Astrocyte (in vitro differentiated cells and primary cell): ENCODE results near the gene ABCB1.

ENCODE experiments used
- EZH2 ChIP-seq: IDR thresholded peaks from 2 replicates; pipeline ENCODE4 v1.6.1; 2012; ENCODE audit warnings: mild to moderate bottlenecking, low read length, inconsistent platforms; ENCODE audit not compliant: insufficient read depth
- TF ChIP-seq, protein P1 (sequence below): IDR thresholded peaks from 2 replicates; pipeline ENCODE4 v1.5.1; 2011; ENCODE audit warnings: low read depth, mild to moderate bottlenecking, inconsistent platforms, low read length, moderate library complexity; ENCODE audit not compliant: insufficient read depth

DNA sequence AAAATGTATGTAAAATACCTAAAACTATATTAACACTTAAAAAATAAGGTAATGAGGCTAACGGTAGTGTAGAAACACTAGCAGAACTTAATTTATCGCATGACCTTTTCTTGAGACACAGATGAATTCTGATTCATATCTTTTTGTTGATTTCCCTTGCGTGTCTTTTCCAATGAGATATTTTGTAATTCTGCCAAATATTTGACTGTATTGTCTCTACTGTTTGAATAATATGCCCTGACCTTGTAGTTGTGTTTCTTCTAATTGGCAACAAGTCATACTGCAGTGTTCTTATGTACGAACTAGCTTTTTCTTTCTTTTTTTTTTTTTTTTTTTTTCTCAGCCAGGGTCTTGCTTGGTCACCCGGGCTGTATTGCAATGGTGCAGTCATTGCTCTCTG is 9.2 kb upstream of the ABCB1 start:
- TF ChIP-seq, protein P1, sequence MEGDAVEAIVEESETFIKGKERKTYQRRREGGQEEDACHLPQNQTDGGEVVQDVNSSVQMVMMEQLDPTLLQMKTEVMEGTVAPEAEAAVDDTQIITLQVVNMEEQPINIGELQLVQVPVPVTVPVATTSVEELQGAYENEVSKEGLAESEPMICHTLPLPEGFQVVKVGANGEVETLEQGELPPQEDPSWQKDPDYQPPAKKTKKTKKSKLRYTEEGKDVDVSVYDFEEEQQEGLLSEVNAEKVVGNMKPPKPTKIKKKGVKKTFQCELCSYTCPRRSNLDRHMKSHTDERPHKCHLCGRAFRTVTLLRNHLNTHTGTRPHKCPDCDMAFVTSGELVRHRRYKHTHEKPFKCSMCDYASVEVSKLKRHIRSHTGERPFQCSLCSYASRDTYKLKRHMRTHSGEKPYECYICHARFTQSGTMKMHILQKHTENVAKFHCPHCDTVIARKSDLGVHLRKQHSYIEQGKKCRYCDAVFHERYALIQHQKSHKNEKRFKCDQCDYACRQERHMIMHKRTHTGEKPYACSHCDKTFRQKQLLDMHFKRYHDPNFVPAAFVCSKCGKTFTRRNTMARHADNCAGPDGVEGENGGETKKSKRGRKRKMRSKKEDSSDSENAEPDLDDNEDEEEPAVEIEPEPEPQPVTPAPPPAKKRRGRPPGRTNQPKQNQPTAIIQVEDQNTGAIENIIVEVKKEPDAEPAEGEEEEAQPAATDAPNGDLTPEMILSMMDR = no peak
- no peak for TF ChIP-seq EZH2
